ENCODE measurements around the gene HMGN3. TPM values are rescaled to one million over a fixed set of nuclear protein-coding genes. Genes with fewer than 3 reads are reported as not detected.

Gene HMGN3
- total RNA-seq, 1 experiment from 2014 or later: 151 TPM

DNA sequence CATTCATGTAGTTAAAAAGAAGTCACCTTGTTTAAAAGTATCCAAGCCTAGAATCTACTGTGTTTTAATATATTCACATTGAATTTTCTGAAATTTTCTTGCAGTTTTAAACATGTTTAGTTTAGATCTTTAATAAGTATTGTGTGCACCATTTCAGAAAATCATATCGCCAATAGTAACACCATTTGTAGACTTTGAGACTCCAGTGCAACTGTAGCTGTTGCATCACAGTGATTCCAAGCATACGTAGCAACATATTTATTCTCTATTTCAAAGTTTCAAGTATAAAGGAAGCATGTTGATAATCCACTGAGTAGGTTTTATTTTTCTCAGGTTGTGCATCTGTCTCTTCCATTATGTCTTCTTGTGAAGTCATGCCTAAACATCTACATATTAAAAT lies 46.4 kb downstream of the HMGN3 start (continued):
- TF ChIP-seq IRF2 (CRISPR knock-in tag; IDR thresholded peaks at IDR 0.05; ENCODE audit: borderline replicate concordance, low read depth) (no peak), SMAD3 (CRISPR knock-in tag; IDR thresholded peaks at IDR 0.05; ENCODE audit: borderline replicate concordance) (no peak)

DNA sequence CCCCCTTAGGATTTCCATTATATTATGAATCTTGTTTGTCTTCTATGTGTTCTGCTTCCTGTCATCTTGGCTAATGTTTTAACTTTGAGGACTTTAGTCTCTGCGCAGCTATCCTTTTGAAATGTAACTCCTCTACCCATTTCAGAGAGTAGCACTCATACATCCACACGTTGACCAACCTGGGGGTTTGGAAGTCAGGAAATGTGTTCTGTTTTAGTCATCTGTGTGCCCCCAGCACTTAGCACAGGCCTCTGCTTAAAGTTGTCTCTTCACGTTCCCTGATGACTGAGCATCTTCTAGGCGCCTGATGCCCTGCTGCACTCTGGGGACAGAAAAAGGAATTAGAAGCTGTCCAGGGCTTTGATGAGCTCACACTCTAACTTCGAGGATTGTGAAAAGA lies 47.9 kb downstream of the HMGN3 start:
- DNase-seq (ENCODE audit: low spot score) (no peak), ATAC-seq (no peak)
- Mint-ChIP-seq H3K9me3 (peaks cover 19% of the 10 kb centered on the region), H3K4me1 (peaks cover 23% of the 10 kb centered on the region), H3K27ac (no peak overlapping the region), H3K27me3 (ENCODE audit: low read depth) (no peaks in the 10 kb centered on the region), H3K36me3 (peaks cover 13% of the 10 kb centered on the region), H3K4me3 (no peak overlapping the region)
- ChIA-PET CTCF (interaction anchor here (0.6 to 0.7 kb wide), 3 partner anchors 58 to 88 kb away, joined by 3 to 4 read pairs (median 3); no protein-coding TSS in a partner anchor), POLR2A (no interaction called here)
- TF ChIP-seq ETV6 (CRISPR knock-in tag; IDR thresholded peaks at IDR 0.05) (no peak), KAT7 (CRISPR knock-in tag; IDR thresholded peaks at IDR 0.05; ENCODE audit: borderline replicate concordance) (no peak), MXD4 (CRISPR knock-in tag; IDR thresholded peaks at IDR 0.05; ENCODE audit: borderline replicate concordance) (no peak), OVOL2 (CRISPR knock-in tag; IDR thresholded peaks at IDR 0.05; ENCODE audit: borderline replicate concordance) (no peak), ZNF396 (CRISPR knock-in tag; IDR thresholded peaks at IDR 0.05; ENCODE audit: borderline replicate concordance) (no peak), GTF2I (CRISPR knock-in tag; conservative IDR thresholded peaks at IDR 0.05) (no peak), JUN (CRISPR knock-in tag; IDR thresholded peaks at IDR 0.05) (no peak), NFATC4 (CRISPR knock-in tag; IDR thresholded peaks at IDR 0.05) (no peak), IRF2 (CRISPR knock-in tag; IDR thresholded peaks at IDR 0.05; ENCODE audit: borderline replicate concordance, low read depth) (no peak), ZNF219 (CRISPR knock-in tag; IDR thresholded peaks at IDR 0.05; ENCODE audit: borderline replicate concordance) (no peak), NFE2L1 (CRISPR knock-in tag; IDR thresholded peaks at IDR 0.05) (no peak), NR3C1 (CRISPR knock-in tag; conservative IDR thresholded peaks at IDR 0.05; ENCODE audit: low read depth) (no peak), NFYB (CRISPR knock-in tag; conservative IDR thresholded peaks at IDR 0.05; ENCODE audit: low read depth) (no peak), ZNF317 (CRISPR knock-in tag; IDR thresholded peaks at IDR 0.05; ENCODE audit: borderline replicate concordance, low read depth) (no peak)
- TF ChIP-seq, protein P1, sequence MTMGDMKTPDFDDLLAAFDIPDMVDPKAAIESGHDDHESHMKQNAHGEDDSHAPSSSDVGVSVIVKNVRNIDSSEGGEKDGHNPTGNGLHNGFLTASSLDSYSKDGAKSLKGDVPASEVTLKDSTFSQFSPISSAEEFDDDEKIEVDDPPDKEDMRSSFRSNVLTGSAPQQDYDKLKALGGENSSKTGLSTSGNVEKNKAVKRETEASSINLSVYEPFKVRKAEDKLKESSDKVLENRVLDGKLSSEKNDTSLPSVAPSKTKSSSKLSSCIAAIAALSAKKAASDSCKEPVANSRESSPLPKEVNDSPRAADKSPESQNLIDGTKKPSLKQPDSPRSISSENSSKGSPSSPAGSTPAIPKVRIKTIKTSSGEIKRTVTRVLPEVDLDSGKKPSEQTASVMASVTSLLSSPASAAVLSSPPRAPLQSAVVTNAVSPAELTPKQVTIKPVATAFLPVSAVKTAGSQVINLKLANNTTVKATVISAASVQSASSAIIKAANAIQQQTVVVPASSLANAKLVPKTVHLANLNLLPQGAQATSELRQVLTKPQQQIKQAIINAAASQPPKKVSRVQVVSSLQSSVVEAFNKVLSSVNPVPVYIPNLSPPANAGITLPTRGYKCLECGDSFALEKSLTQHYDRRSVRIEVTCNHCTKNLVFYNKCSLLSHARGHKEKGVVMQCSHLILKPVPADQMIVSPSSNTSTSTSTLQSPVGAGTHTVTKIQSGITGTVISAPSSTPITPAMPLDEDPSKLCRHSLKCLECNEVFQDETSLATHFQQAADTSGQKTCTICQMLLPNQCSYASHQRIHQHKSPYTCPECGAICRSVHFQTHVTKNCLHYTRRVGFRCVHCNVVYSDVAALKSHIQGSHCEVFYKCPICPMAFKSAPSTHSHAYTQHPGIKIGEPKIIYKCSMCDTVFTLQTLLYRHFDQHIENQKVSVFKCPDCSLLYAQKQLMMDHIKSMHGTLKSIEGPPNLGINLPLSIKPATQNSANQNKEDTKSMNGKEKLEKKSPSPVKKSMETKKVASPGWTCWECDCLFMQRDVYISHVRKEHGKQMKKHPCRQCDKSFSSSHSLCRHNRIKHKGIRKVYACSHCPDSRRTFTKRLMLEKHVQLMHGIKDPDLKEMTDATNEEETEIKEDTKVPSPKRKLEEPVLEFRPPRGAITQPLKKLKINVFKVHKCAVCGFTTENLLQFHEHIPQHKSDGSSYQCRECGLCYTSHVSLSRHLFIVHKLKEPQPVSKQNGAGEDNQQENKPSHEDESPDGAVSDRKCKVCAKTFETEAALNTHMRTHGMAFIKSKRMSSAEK (CRISPR knock-in tag; IDR thresholded peaks at IDR 0.05; ENCODE audit: borderline replicate concordance): no peak
- TF ChIP-seq, protein P2, sequence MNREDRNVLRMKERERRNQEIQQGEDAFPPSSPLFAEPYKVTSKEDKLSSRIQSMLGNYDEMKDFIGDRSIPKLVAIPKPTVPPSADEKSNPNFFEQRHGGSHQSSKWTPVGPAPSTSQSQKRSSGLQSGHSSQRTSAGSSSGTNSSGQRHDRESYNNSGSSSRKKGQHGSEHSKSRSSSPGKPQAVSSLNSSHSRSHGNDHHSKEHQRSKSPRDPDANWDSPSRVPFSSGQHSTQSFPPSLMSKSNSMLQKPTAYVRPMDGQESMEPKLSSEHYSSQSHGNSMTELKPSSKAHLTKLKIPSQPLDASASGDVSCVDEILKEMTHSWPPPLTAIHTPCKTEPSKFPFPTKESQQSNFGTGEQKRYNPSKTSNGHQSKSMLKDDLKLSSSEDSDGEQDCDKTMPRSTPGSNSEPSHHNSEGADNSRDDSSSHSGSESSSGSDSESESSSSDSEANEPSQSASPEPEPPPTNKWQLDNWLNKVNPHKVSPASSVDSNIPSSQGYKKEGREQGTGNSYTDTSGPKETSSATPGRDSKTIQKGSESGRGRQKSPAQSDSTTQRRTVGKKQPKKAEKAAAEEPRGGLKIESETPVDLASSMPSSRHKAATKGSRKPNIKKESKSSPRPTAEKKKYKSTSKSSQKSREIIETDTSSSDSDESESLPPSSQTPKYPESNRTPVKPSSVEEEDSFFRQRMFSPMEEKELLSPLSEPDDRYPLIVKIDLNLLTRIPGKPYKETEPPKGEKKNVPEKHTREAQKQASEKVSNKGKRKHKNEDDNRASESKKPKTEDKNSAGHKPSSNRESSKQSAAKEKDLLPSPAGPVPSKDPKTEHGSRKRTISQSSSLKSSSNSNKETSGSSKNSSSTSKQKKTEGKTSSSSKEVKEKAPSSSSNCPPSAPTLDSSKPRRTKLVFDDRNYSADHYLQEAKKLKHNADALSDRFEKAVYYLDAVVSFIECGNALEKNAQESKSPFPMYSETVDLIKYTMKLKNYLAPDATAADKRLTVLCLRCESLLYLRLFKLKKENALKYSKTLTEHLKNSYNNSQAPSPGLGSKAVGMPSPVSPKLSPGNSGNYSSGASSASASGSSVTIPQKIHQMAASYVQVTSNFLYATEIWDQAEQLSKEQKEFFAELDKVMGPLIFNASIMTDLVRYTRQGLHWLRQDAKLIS (CRISPR knock-in tag; IDR thresholded peaks at IDR 0.05; ENCODE audit: borderline replicate concordance): no peak
- TF ChIP-seq, protein P3, sequence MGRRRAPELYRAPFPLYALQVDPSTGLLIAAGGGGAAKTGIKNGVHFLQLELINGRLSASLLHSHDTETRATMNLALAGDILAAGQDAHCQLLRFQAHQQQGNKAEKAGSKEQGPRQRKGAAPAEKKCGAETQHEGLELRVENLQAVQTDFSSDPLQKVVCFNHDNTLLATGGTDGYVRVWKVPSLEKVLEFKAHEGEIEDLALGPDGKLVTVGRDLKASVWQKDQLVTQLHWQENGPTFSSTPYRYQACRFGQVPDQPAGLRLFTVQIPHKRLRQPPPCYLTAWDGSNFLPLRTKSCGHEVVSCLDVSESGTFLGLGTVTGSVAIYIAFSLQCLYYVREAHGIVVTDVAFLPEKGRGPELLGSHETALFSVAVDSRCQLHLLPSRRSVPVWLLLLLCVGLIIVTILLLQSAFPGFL (CRISPR knock-in tag; IDR thresholded peaks at IDR 0.05; ENCODE audit: borderline replicate concordance): no peak
- TF ChIP-seq, protein P4, sequence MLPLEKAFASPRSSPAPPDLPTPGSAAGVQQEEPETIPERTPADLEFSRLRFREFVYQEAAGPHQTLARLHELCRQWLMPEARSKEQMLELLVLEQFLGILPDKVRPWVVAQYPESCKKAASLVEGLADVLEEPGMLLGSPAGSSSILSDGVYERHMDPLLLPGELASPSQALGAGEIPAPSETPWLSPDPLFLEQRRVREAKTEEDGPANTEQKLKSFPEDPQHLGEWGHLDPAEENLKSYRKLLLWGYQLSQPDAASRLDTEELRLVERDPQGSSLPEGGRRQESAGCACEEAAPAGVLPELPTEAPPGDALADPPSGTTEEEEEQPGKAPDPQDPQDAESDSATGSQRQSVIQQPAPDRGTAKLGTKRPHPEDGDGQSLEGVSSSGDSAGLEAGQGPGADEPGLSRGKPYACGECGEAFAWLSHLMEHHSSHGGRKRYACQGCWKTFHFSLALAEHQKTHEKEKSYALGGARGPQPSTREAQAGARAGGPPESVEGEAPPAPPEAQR (CRISPR knock-in tag; IDR thresholded peaks at IDR 0.05): no peak
- TF ChIP-seq, protein P5, sequence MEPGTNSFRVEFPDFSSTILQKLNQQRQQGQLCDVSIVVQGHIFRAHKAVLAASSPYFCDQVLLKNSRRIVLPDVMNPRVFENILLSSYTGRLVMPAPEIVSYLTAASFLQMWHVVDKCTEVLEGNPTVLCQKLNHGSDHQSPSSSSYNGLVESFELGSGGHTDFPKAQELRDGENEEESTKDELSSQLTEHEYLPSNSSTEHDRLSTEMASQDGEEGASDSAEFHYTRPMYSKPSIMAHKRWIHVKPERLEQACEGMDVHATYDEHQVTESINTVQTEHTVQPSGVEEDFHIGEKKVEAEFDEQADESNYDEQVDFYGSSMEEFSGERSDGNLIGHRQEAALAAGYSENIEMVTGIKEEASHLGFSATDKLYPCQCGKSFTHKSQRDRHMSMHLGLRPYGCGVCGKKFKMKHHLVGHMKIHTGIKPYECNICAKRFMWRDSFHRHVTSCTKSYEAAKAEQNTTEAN (CRISPR knock-in tag; IDR thresholded peaks at IDR 0.05): no peak
